T-helper 2 cell treated with Interferon-gamma antibody and Interleukin-4, amounts not matched to agents 100 ng/mL and 5 ng/mL, for 36 hours (primary cell): ENCODE measurements around the gene EXOC6. TPM values are rescaled to one million over a fixed set of nuclear protein-coding genes. Genes with fewer than 3 reads are reported as not detected.

ENCODE experiments used
- intact Hi-C: fragments of 100-400 bp; cut with micrococcal nuclease; formaldehyde crosslinking; loops from one replicate; pipeline ENCODE4 v1.15.1; 2023
- total RNA-seq: library from RNA; stranded (reverse); gene quantifications from 2 replicates; pipeline ENCODE4 v1.2.3, GENCODE V29; 2022

Gene EXOC6
- total RNA-seq, 1 donor from 2014 or later: 12.0 TPM

DNA sequence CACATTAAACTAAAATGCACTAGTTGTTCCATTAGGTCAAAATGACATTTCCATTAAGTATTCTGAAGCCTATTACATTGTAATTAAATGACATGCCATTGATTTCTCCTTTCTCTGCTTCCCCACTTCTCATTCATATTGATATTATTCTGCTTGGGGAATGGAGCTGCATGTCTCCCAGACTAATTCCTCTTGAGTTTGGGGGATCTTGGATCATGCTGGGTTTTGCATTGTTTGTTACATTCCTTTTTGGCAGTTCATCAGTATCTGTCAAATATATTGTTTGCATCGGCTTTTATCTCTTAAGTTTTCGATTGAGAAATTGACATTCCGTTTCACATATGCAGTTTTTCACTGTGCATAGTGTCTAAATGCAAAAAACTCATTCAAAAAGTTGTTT is 147.2 kb downstream of the EXOC6 start:
- intact Hi-C loops: no loop called here

- intact Hi-C loops: no loop called here
Measured at GRCh38 chr10:92997620-92998019, 149.3 kb downstream of the EXOC6 start.

GRCh38 chr10:92999191-92999590 is 150.9 kb downstream of the EXOC6 start:
- intact Hi-C loops: no loop called here

- intact Hi-C loops: loop anchor here (10.0 kb wide), 1 partner anchor 348 kb away; no protein-coding TSS in a partner anchor
Measured at GRCh38 chr10:93006435-93007039, 158.2 kb downstream of the EXOC6 start.

- intact Hi-C loops: no loop called here
Measured at GRCh38 chr10:93015722-93016121, 167.4 kb downstream of the EXOC6 start.

DNA sequence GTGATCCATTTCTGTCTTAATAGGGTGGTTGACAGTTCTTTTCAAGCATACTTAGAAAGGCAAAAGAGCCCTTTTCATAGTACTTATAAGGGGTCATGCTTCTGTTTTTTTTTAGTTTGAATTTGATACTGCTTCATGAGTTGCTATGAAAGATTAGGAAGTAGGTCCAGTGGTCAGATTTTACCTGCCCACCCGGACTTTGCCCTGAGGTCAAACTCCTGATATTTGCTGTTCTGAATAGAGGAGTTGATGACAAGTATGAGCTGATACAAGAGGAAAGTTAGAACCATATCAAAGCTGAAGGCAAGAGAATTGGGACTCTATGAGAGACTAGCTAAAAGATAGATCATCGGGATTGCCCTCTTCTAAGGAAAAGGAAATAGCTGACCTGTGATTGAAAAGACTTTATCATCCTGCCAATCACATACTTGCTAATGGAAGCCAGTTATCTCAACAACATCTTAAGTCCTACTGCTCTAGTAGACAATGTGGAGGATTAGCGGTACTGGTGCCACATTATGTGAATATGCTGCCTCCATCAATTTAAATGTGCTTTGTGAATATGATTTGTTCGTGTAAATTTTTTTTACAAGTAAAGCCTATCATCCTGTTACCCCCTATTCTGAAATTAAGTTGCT is 174.8 kb downstream of the EXOC6 start:
- intact Hi-C loops: no loop called here

DNA sequence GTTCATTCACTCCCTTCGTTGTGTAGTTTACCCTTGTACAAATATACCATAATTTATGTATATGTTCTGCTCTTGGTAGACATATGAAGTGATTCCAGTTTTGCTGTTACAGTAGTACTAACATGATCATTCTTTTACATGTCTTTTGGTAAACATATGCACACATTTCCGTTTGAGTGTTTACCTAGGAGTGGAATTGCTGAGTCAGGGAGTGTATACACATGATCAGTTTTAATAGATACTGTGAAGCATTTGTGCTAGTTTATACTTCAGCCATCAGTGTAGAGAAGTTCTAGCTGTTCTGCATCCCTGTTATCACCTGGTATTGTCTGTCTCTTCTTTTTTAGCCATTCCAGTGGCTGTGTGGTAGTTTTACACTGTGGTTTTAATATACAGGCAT is 177.8 kb downstream of the EXOC6 start:
- intact Hi-C loops: no loop called here

DNA sequence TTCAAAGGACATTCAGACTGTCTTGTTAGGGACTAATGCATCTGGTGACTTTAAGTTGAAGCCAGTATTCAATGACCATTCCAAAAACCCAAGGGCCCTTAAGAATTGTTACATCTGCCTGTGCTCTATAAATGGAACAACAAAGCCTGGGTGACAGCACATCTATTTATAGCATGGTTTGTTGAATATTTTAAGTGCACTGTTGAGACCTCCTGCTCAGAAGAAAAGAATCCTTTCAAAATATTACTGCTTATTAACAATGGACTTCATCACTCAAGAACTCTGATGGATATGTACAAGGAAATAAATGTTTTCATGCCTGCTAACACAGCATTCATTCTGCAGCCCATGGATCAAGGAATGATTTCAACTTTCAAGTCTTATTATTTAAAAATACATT is 179.2 kb downstream of the EXOC6 start:
- intact Hi-C loops: no loop called here

- intact Hi-C loops: no loop called here
Measured at GRCh38 chr10:93028883-93029282, 180.6 kb downstream of the EXOC6 start.

DNA sequence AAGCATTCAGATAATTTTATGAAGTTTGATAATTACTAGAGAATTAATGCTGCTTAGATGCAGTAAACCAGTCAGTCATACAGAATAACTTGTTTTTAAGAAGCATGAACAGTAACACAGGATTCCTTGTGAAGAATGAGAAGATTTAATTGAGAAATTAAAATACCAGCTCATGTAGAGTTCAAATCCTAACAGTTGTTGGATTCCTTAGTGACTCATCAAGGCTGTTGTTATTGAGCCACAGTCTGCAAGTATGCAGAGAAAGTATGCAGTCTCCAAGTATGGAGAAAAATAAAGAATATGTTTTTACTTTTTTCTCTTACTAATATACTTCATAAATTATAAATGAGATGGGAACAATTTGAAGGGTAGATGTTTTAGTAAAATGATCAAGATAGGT is 182.1 kb downstream of the EXOC6 start:
- intact Hi-C loops: no loop called here

DNA sequence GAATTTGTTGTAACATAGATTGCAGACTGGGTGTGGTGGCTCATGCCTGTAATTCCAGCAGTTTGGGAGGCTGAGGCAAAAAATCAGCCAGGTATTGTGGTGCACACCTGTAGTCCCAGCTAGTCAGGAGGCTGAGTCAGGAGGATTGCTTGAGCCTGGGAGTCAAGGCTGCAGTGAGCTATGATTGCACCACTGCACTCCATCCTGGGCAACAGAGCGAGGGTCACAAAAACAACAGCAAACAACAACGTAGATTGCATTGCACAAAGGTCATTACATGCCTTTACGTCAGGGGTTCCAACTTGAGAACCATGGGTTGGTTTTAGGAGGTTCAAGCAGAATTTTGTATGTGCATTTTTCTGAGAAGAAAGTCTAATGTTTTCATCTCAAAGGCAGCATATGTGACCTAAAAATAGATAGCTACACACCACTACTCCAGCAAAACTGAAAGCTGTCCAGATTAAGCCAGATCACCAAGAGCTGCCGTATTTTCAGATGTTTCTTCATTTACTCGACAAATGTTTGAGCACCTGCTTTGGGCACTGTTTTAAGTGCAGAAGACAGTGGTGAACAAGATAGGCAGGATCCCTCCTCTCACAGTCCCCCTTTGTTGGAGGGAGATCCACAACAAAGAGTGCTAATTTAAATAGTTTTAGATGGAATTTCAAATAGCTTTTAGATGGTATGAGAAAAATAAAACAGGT is 183.9 kb downstream of the EXOC6 start:
- intact Hi-C loops: no loop called here

GRCh38 chr10:93032809-93033137 is 184.5 kb downstream of the EXOC6 start:
- intact Hi-C loops: no loop called here

DNA sequence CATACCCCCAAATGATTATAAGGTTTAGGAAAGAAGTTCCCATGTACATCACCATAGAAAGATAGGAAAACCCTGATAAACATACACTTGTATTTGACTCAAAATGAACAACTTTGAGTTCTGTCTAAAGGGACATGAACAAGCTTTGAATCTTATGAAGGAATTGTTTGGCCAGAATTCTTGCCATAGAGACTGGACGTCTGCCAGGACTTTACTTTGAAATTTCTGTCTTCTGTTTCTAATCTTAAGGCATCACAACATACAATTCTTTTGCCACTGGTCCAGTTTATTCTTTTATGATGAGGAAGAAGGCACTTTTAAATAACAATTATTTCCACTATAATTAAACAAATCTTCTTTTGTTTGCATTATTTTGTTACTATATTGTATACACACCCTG is 186.1 kb downstream of the EXOC6 start:
- intact Hi-C loops: no loop called here

- intact Hi-C loops: no loop called here
Measured at GRCh38 chr10:93039110-93039509, 190.8 kb downstream of the EXOC6 start.

DNA sequence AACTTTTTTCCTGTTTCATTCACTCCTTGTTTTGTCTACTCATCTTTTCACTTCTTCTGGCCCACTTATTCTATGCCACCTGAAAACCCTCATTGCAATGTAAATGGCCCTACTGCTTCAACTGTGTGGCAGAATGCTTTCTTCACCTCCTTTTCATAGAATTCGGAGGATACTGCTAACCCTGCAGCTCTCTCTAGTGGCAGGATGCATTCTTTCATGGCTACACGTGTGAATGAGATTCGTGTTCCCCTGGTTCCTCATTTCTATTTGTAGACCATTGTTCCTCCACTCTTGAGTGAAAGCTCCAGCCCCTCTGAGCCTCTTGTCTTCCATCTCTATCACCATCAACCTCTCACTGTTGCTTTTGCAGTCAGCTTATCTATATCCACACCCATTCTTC is 191.4 kb downstream of the EXOC6 start:
- intact Hi-C loops: no loop called here

GRCh38 chr10:93054486-93054885 is 206.2 kb downstream of the EXOC6 start:
- intact Hi-C loops: no loop called here

- intact Hi-C loops: no loop called here
Measured at GRCh38 chr10:93058139-93058538, 209.8 kb downstream of the EXOC6 start.

DNA sequence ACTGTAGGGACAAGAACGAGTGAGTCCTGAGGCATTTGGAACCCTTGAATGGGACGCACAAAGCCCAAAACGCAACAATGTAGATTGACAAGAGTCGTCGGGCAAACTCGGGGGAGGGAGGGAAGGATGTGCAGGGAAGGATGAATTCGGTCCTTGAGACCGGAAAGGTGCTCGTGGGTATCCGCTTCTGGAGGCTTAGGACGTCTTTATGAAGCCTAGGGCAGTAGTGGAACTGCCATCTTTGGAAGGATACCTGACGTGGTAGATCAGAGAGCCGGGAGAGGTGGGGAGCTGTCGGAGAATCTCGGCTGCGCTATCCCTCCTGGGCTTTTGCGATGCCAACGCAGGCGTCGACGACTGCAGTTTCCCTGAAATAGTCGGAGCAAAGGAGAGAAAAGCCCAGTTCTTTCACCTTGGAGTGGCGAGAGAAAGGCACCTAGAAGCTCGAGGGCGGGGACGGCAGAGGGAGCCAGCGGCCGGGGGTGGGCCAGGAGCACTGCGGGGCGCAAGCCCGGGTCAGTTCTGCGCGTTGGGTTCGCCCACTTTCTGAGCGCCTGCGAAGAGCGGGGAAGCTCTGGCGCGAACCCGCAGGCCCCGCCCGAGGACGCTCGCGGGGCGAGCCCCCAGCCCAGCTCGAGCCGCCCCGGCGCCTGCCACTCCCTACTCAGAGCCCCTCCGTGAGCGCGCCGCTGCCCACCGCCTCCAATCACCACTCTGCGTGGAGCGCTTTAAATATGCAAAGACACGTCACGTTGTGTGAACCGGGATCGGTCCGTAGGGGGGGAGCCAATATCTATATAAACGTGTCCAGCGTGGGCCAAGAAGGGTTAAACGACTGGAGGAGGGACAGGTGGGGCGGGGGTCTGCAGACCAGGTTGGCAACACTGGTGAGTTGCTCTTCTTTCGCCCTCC is 211.9 kb downstream of the EXOC6 start, which contains the start of gene CYP26C1:
CYP26C1 (plus strand) TSS at position 824 of the 912 bp plus-strand sequence. CDS start 466 bp downstream, outside the sequence.
- intact Hi-C loops: no loop called here

DNA sequence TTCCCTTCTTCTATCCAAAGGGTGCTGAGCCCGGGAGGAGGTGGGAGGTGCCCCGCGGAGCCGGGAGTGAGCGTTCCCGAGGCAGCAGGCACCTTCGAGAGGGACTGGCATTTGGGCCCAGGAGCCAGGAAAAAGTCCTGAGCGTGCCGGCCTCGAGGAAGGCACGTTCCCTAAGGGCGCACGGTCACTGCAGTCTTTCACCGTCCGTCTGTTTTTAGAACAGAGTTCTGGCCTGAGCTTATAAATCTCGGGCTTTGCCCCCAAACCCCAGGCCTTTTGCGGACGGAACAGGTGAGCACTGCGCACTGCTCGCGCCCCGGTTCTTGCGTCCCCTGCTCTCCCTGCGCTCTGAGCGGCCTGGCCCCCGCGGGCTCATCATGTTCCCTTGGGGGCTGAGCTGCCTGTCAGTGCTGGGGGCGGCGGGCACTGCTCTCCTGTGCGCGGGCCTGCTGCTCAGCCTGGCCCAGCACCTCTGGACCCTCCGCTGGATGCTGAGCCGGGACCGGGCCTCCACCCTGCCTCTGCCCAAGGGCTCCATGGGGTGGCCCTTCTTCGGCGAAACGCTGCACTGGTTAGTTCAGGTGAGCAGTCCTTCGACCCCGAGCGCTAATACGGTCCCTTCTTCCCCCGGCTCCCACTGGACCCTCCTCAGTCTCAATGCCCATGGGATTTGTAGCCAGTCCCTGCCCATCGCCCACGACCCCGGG is 212.7 kb downstream of the EXOC6 start:
- intact Hi-C loops: no loop called here

- intact Hi-C loops: loop anchor here (1.0 kb wide), 1 partner anchor 10 kb away; no protein-coding TSS in a partner anchor
Measured at GRCh38 chr10:93061594-93062513, 213.5 kb downstream of the EXOC6 start.
